ENCODE results near the gene GTPBP4. TPM values are rescaled to one million over a fixed set of nuclear protein-coding genes. Genes with fewer than 3 reads are reported as not detected.

The GTPBP4 gene
- total RNA-seq, 2 experiments from 2014 or later: 109 to 116 TPM

GRCh38 chr10:983401-983800 lies 4.8 kb upstream of the GTPBP4 start:
- ChIA-PET POLR2A (interaction anchor here (0.6 kb wide), 1 partner anchor 58 kb away, joined by 3 read pairs; no protein-coding TSS in a partner anchor), CTCF (no interaction called here)
- Mint-ChIP-seq H3K4me1 (peaks cover 12% of the 10 kb centered on the region), H3K36me3 (ENCODE audit: low read depth) (peaks cover 17% of the 10 kb centered on the region), H3K4me3 (no peak overlapping the region), H3K27me3 (no peaks in the 10 kb centered on the region), H3K27ac (no peak overlapping the region), H3K9me3 (ENCODE audit: low read depth) (peaks cover 18% of the 10 kb centered on the region)
- ATAC-seq (no peak), DNase-seq (no peak)
- intact Hi-C loops (cut with DNase I, micrococcal nuclease): no loop called here

GRCh38 chr10:983971-984655 lies 4.1 kb upstream of the GTPBP4 start:
- Mint-ChIP-seq H3K4me1 (peaks cover 14% of the 10 kb centered on the region), H3K4me3 (no peak overlapping the region), H3K9me3 (ENCODE audit: low read depth) (peaks cover 13% of the 10 kb centered on the region), H3K36me3 (ENCODE audit: low read depth) (peaks cover 23% of the 10 kb centered on the region), H3K27me3 (no peaks in the 10 kb centered on the region), H3K27ac (no peak overlapping the region)
- ATAC-seq: no peak
- POLR2A ChIA-PET: interaction anchor here (0.6 kb wide), 1 partner anchor 59 kb away, joined by 3 read pairs; no protein-coding TSS in a partner anchor
- CTCF ChIA-PET: no interaction called here
- no peak for DNase-seq
- intact Hi-C loops (cut with DNase I, micrococcal nuclease): no loop called here

- CTCF ChIA-PET: interaction anchor here (0.9 to 1.6 kb wide), 2 partner anchors 14 to 32 kb away, joined by 3 to 4 read pairs; no protein-coding TSS in a partner anchor
- H3K4me1 Mint-ChIP-seq: peaks cover 27% of the 10 kb centered on the region
- no peak overlapping the region for H3K4me3 Mint-ChIP-seq
- H3K27me3 Mint-ChIP-seq: no peaks in the 10 kb centered on the region
- ATAC-seq: no peak
- POLR2A ChIA-PET: no interaction called here
- H3K9me3 Mint-ChIP-seq (ENCODE audit: low read depth): peaks cover 8% of the 10 kb centered on the region
- no peak overlapping the region for H3K27ac Mint-ChIP-seq
- intact Hi-C loops (cut with DNase I, micrococcal nuclease): no loop called here
- H3K36me3 Mint-ChIP-seq (ENCODE audit: low read depth): peaks cover 28% of the 10 kb centered on the region
- DNase-seq: no peak
Measured at GRCh38 chr10:985361-985760, 2.9 kb upstream of the GTPBP4 start.

GRCh38 chr10:986137-986825 lies 2.0 kb upstream of the GTPBP4 start:
- H3K27me3 Mint-ChIP-seq: no peaks in the 10 kb centered on the region
- DNase-seq: no peak
- H3K36me3 Mint-ChIP-seq (ENCODE audit: low read depth): peaks cover 30% of the 10 kb centered on the region
- POLR2A ChIA-PET: interaction anchor here (1.2 to 1.4 kb wide), 2 partner anchors 53 to 55 kb away, joined by 3 to 4 read pairs; partner anchors contain the start of gene LARP4B
- ATAC-seq: no peak
- peaks cover under 1% of the 10 kb centered on the region for H3K9me3 Mint-ChIP-seq (ENCODE audit: low read depth)
- H3K27ac Mint-ChIP-seq: no peak overlapping the region
- intact Hi-C loops (cut with DNase I, micrococcal nuclease): no loop called here
- H3K4me3 Mint-ChIP-seq: peak overlapping the region; percentile 93
- peaks cover 36% of the 10 kb centered on the region for H3K4me1 Mint-ChIP-seq
- CTCF ChIA-PET: interaction anchor here (0.6 to 1.6 kb wide), 2 partner anchors 13 to 101 kb away, joined by 3 to 4 read pairs; no protein-coding TSS in a partner anchor

GRCh38 chr10:986881-987619 lies 1.2 kb upstream of the GTPBP4 start:
- Mint-ChIP-seq H3K27ac (peak overlapping the region; percentile 96), H3K4me3 (peak overlapping the region; percentile 93), H3K27me3 (no peaks in the 10 kb centered on the region), H3K4me1 (peaks cover 37% of the 10 kb centered on the region), H3K9me3 (ENCODE audit: low read depth) (no peaks in the 10 kb centered on the region), H3K36me3 (ENCODE audit: low read depth) (peaks cover 31% of the 10 kb centered on the region)
- ATAC-seq: no peak
- DNase-seq: no peak
- ChIA-PET CTCF (interaction anchor here (0.6 to 1.6 kb wide), 7 partner anchors 13 to 123 kb away, joined by 3 to 4 read pairs (median 3); no protein-coding TSS in a partner anchor), POLR2A (interaction anchor here (1.2 to 1.9 kb wide), 3 partner anchors 54 to 62 kb away, joined by 3 to 8 read pairs (median 4); partner anchors contain the start of genes IDI1 and LARP4B)
- intact Hi-C loops (cut with DNase I, micrococcal nuclease): no loop called here

- no peaks in the 10 kb centered on the region for H3K9me3 Mint-ChIP-seq (ENCODE audit: low read depth)
- H3K4me3 Mint-ChIP-seq: peak overlapping the region; percentile 93
- ChIA-PET POLR2A (interaction anchor here (1.1 to 1.9 kb wide), 2 partner anchors 56 to 61 kb away, joined by 5 to 8 read pairs; partner anchors contain the start of genes IDI1 and LARP4B), CTCF (interaction anchor here (0.7 to 1.4 kb wide), 5 partner anchors 30 to 122 kb away, joined by 3 to 4 read pairs (median 3); no protein-coding TSS in a partner anchor)
- H3K27me3 Mint-ChIP-seq: no peaks in the 10 kb centered on the region
- peak overlapping the region; percentile 96 for H3K27ac Mint-ChIP-seq
- ATAC-seq (peak; percentile 1), DNase-seq (no peak)
- H3K4me1 Mint-ChIP-seq: peaks cover 40% of the 10 kb centered on the region
- intact Hi-C loops (cut with DNase I, micrococcal nuclease): no loop called here
- H3K36me3 Mint-ChIP-seq (ENCODE audit: low read depth): peaks cover 34% of the 10 kb centered on the region
Measured at GRCh38 chr10:987620-987869, 689 bp upstream of the GTPBP4 start.

GRCh38 chr10:988667-989545 lies 672 bp downstream of the GTPBP4 start:
- Mint-ChIP-seq H3K27ac (peak overlapping the region; percentile 96), H3K9me3 (ENCODE audit: low read depth) (no peaks in the 10 kb centered on the region)
- peak; percentile 5 for ATAC-seq

GRCh38 chr10:990808-991207 lies 2.6 kb downstream of the GTPBP4 start:
- ATAC-seq (no peak), DNase-seq (no peak)
- POLR2A ChIA-PET: no interaction called here
- H3K36me3 Mint-ChIP-seq (ENCODE audit: low read depth): peaks cover 61% of the 10 kb centered on the region
- no peaks in the 10 kb centered on the region for H3K9me3 Mint-ChIP-seq (ENCODE audit: low read depth)
- no peaks in the 10 kb centered on the region for H3K27me3 Mint-ChIP-seq
- H3K27ac Mint-ChIP-seq: peak overlapping the region; percentile 76
- H3K4me1 Mint-ChIP-seq: peaks cover 40% of the 10 kb centered on the region
- peak overlapping the region; percentile 93 for H3K4me3 Mint-ChIP-seq
- intact Hi-C loops (cut with DNase I, micrococcal nuclease): no loop called here
- CTCF ChIA-PET: no interaction called here

More at GRCh38 chr10:988667-989545, 672 bp downstream of the GTPBP4 start:
- Mint-ChIP-seq H3K4me3 (peak overlapping the region; percentile 93), H3K4me1 (peaks cover 40% of the 10 kb centered on the region), H3K36me3 (ENCODE audit: low read depth) (peaks cover 42% of the 10 kb centered on the region), H3K27me3 (no peaks in the 10 kb centered on the region)
- DNase-seq: peak; percentile 32
- POLR2A ChIA-PET: interaction anchor here (1.1 to 1.9 kb wide), 2 partner anchors 57 to 60 kb away, joined by 5 to 8 read pairs; partner anchors contain the start of genes IDI1 and LARP4B
- intact Hi-C loops (cut with DNase I, micrococcal nuclease): loop anchor here (1.0 to 2.0 kb wide), 4 partner anchors 58 to 68 kb away; partner anchors contain the start of genes IDI1 (in 2 of the 2), LARP4B (in 2 of the 2) and WDR37 (in 2 of the 2)
- CTCF ChIA-PET: interaction anchor here (0.6 to 1.0 kb wide), 3 partner anchors 39 to 78 kb away, joined by 3 to 4 read pairs (median 3); no protein-coding TSS in a partner anchor

- CTCF ChIA-PET: interaction anchor here (1.0 kb wide), 2 partner anchors 11 kb away, joined by 4 read pairs; no protein-coding TSS in a partner anchor
- H3K4me3 Mint-ChIP-seq: no peak overlapping the region
- POLR2A ChIA-PET: no interaction called here
- H3K27me3 Mint-ChIP-seq: no peaks in the 10 kb centered on the region
- H3K4me1 Mint-ChIP-seq: peaks cover 28% of the 10 kb centered on the region
- no peak overlapping the region for H3K27ac Mint-ChIP-seq
- ATAC-seq (no peak), DNase-seq (no peak)
- peaks cover 73% of the 10 kb centered on the region for H3K36me3 Mint-ChIP-seq (ENCODE audit: low read depth)
- H3K9me3 Mint-ChIP-seq (ENCODE audit: low read depth): no peaks in the 10 kb centered on the region
- intact Hi-C loops (cut with DNase I, micrococcal nuclease): no loop called here
Measured at GRCh38 chr10:992467-992866, 4.2 kb downstream of the GTPBP4 start.

GRCh38 chr10:992871-993270 lies 4.6 kb downstream of the GTPBP4 start:
- Mint-ChIP-seq H3K27me3 (no peaks in the 10 kb centered on the region), H3K9me3 (ENCODE audit: low read depth) (no peaks in the 10 kb centered on the region), H3K36me3 (ENCODE audit: low read depth) (peaks cover 77% of the 10 kb centered on the region), H3K27ac (no peak overlapping the region), H3K4me3 (no peak overlapping the region), H3K4me1 (peaks cover 27% of the 10 kb centered on the region)
- POLR2A ChIA-PET: interaction anchor here (0.6 kb wide), 1 partner anchor 65 kb away, joined by 3 read pairs; no protein-coding TSS in a partner anchor
- intact Hi-C loops (cut with DNase I, micrococcal nuclease): no loop called here
- DNase-seq: no peak
- CTCF ChIA-PET: interaction anchor here (1.0 kb wide), 2 partner anchors 10 to 11 kb away, joined by 4 read pairs; no protein-coding TSS in a partner anchor
- ATAC-seq: no peak
